ENCODE measurements around the gene TOR4A. TPM values are rescaled to one million over a fixed set of nuclear protein-coding genes. Genes with fewer than 3 reads are reported as not detected.
A peak's percentile ranks its signal among the peaks of the same experiment; 100 is the strongest.

TOR4A gene
- total RNA-seq, 6 experiments from 2014 or later, result 58.4 to 76.2 (median 62.2) TPM

GRCh38 chr9:137298401-137299202 is 21.1 kb downstream of the TOR4A start:
- TF ChIP-seq, protein P1, sequence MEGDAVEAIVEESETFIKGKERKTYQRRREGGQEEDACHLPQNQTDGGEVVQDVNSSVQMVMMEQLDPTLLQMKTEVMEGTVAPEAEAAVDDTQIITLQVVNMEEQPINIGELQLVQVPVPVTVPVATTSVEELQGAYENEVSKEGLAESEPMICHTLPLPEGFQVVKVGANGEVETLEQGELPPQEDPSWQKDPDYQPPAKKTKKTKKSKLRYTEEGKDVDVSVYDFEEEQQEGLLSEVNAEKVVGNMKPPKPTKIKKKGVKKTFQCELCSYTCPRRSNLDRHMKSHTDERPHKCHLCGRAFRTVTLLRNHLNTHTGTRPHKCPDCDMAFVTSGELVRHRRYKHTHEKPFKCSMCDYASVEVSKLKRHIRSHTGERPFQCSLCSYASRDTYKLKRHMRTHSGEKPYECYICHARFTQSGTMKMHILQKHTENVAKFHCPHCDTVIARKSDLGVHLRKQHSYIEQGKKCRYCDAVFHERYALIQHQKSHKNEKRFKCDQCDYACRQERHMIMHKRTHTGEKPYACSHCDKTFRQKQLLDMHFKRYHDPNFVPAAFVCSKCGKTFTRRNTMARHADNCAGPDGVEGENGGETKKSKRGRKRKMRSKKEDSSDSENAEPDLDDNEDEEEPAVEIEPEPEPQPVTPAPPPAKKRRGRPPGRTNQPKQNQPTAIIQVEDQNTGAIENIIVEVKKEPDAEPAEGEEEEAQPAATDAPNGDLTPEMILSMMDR (IDR thresholded peaks at IDR 0.05), result no peak
- peaks cover 16% of the 10 kb centered on the region for H3K4me1 Mint-ChIP-seq (ENCODE audit: low read depth)
- no peaks in the 10 kb centered on the region for H3K36me3 Mint-ChIP-seq (ENCODE audit: low read depth)
- H3K9me3 Mint-ChIP-seq, result peaks cover 6% of the 10 kb centered on the region; the same call in 1 of the 2 replicates
- H3K27me3 Mint-ChIP-seq (ENCODE audit: insufficient read depth), result peaks cover 17% of the 10 kb centered on the region
- no peak overlapping the region for H3K4me3 Mint-ChIP-seq
- DNase-seq, result no peak
- no peak overlapping the region for H3K27ac Mint-ChIP-seq

GRCh38 chr9:137299203-137299565 is 21.7 kb downstream of the TOR4A start:
- no peak overlapping the region for H3K4me3 Mint-ChIP-seq
- TF ChIP-seq, protein P1 (IDR thresholded peaks at IDR 0.05), result no peak
- H3K27me3 Mint-ChIP-seq (ENCODE audit: insufficient read depth), result peaks cover 18% of the 10 kb centered on the region
- no peak overlapping the region for H3K27ac Mint-ChIP-seq
- no peak for DNase-seq
- no peaks in the 10 kb centered on the region for H3K36me3 Mint-ChIP-seq (ENCODE audit: low read depth)
- H3K4me1 Mint-ChIP-seq (ENCODE audit: low read depth), result peaks cover 16% of the 10 kb centered on the region
- peaks cover 4% of the 10 kb centered on the region; the same call in 1 of the 2 replicates for H3K9me3 Mint-ChIP-seq

- Mint-ChIP-seq H3K36me3 (ENCODE audit: low read depth) (no peaks in the 10 kb centered on the region), H3K4me1 (ENCODE audit: low read depth) (peaks cover 16% of the 10 kb centered on the region), H3K4me3 (no peak overlapping the region), H3K9me3 (no peaks in the 10 kb centered on the region), H3K27me3 (ENCODE audit: insufficient read depth) (peaks cover 18% of the 10 kb centered on the region), H3K27ac (no peak overlapping the region)
- DNase-seq, result no peak
- TF ChIP-seq, protein P1 (IDR thresholded peaks at IDR 0.05), result no peak
These were observed 22.4 kb downstream of the TOR4A start for GRCh38 chr9:137299938-137300337.

- no peak for DNase-seq
- no peak overlapping the region for H3K27ac Mint-ChIP-seq
- H3K9me3 Mint-ChIP-seq, result no peaks in the 10 kb centered on the region
These were observed 23.1 kb downstream of the TOR4A start for GRCh38 chr9:137300567-137301080.

DNA sequence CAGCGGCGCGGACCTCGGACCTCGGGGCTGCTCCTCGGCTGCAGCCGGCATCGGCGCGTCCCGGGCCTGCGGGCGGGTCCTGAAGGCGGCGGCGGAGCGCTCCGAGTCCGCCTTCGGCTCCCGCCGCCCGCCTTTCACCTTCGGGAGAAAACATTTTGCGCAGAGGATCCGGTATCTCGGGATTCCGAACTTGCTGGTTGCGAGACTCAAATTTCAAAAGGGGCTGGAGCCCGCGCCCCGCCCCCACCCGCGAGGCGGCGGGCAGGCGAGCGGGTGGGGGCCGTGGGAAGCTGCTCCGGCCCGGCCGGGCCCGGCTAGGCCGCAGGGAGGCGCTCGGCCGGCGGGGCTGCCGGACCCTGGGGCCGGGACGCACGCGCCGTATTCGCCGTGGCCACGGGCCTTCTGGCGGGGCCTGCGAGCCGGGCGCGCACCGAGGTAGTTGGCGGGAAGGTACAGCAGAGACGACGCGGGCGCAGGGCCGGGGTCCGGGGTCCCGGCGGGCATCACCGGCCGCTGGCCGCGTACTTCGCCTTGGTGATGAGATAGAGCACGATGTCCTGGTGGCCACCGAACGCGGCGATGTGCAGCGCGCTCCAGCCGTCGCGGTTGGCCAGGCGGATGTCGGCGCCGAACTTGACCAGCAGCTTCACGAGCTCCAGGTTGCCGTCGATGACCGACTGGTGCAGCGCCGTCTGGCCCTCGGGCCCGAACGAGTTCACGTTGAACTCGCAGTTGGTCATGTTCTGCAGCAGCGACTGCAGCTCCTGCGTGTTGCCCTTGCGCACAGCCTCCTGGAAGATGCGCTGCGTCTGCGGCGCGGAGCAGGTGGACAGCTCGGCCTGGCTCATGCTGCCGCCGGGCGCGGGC is 23.8 kb downstream of the TOR4A start:
- Mint-ChIP-seq H3K4me1 (ENCODE audit: low read depth) (peaks cover 15% of the 10 kb centered on the region), H3K4me3 (peak overlapping the region; percentile 81), H3K27ac (no peak overlapping the region), H3K36me3 (ENCODE audit: low read depth) (no peaks in the 10 kb centered on the region), H3K9me3 (no peaks in the 10 kb centered on the region), H3K27me3 (ENCODE audit: insufficient read depth) (peaks cover 18% of the 10 kb centered on the region)
- no peak for DNase-seq
- TF ChIP-seq, protein P1 (IDR thresholded peaks at IDR 0.05), result peak; percentile 8; the same call in 1 of the 2 replicates

More at GRCh38 chr9:137300567-137301080, 23.1 kb downstream of the TOR4A start:
- Mint-ChIP-seq H3K4me3 (peak overlapping the region; percentile 81), H3K27me3 (ENCODE audit: insufficient read depth) (peaks cover 18% of the 10 kb centered on the region), H3K4me1 (ENCODE audit: low read depth) (peaks cover 16% of the 10 kb centered on the region), H3K36me3 (ENCODE audit: low read depth) (no peaks in the 10 kb centered on the region)
- TF ChIP-seq, protein P1 (IDR thresholded peaks at IDR 0.05), result no peak
